ENCODE results near the gene HLA-DRB1. TPM values are rescaled to one million over a fixed set of nuclear protein-coding genes. Genes with fewer than 3 reads are reported as not detected.
"Not testable (repeated sequence)": the region's sequence is repeated elsewhere in the genome, so short reads cannot be mapped to it uniquely, and the experiment has no call there.

Gene HLA-DRB1
- total RNA-seq, 1 donor from 2014 or later, result not detected

GRCh38 chr6:32562940-32563339, 26.7 kb downstream of the HLA-DRB1 start:
- no peak for DNase-seq (ENCODE audit: low read depth, low spot score)

- DNase-seq (ENCODE audit: low read depth, low spot score), result no peak
Observed at GRCh38 chr6:32559747-32560146, 29.9 kb downstream of the HLA-DRB1 start.

GRCh38 chr6:32558426-32559057, 31.1 kb downstream of the HLA-DRB1 start:
- DNase-seq (ENCODE audit: low read depth, low spot score), result no peak

DNA sequence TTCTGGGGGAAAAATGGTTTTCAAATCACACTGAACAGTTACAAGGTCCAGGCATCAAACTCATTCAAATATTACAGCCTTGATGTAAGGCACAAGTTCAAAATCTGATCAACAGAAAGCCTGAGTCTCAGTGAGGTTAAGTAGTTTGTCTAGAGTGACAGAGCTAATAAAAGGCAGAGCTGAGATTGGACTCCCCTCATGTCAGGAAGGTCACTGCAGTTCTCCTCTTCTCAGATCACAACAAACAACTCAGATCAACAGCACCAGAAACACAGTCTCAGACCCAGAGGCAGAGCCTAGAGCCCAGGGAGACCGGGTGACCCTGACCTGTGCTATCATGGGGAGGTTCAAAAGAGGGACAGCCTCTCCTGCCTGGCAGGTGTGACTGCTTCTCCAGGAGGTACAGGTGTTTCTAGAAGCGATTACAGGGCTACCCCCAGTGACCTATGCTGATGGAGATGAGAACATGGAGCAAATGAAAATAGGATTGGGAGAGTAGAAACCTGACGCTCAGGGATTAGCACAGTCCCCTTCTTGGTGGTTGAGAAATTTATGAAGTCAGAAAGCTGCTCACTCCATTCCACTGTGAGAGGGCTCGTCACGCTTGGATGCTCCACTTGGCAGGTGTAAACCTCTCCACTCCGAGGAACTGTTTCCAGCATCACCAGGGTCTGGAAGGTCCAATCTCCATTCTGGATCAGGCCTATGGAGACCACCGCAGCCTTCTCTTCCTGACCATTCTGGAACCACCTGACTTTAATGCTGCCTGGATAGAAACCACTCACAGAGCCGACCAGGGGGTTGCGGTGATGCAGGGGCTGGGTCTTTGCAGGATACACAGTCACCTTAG, 35.3 kb downstream of the HLA-DRB1 start:
- no peak for DNase-seq (ENCODE audit: low read depth, low spot score)

DNA sequence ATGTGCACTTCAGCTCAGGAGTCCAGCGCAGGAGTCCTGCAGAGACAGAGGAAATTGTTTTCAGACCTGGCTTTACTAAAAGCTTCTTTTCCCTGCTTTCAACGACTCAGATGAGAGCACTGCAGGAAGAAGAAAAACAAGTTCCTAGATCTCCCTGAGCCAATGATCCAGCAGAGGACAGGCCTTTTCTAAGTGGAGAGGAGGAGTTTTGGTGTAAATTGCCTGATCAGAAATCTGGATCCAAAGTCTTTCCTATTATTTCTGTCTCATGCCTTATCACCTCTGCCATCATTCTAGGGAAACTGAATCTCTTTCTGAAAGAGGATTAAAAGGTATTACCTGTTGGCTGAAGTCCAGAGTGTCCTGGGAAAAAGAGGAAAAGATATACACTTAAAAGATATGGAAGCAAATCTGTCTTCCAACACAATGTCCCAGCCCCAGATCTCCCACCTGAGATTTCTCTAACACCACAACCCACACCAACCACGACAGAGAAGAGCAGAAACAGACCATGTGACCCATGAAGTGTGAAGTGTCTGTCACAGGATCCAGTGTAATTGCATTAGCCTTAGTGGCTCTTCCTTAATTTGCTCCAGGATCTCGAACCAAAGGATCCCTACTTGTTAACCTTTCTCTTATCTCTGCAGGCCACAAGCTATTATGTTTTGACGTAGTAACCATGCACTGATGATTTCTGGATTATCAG, 36.5 kb downstream of the HLA-DRB1 start:
- no peak for DNase-seq (ENCODE audit: low read depth, low spot score)

DNA sequence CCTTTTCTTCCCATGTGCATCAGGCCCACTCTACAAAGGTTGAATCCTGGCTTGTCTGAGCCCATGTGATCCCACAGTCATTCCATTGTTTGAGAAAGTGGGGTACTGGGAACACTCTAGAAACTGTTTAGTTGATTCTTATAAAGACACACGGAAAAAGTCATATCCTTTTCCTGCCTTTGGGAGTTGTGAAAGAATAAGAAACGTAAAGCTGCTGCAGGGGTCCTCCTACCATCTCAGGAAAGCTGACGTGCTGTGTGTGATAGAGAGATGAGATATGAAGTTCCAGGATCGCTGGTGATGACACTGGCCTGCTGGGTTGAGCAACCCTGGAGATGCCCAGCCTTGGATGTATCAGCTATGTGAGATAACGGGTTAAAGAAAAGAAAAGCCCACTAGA, 38.2 kb downstream of the HLA-DRB1 start:
- peak; percentile 10 for DNase-seq (ENCODE audit: low read depth, low spot score)

DNA sequence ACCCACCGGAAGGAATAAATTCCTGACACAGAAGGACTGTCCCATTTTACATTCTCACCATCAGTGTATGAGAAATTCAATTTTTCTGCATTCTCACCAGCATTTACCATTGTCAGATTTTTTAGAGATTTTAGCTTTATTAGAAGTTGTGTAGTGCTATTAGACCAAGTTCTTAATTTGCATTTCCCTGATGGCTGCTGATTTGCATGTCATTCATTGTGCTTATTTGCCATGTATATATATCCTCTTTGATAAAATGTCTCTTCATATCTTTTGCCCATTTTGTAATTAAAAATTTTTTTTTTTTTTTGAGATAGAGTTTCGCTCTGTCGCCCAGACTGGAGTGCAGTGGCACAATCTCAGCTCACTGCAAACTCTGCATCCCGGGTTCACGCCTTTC, 49.8 kb downstream of the HLA-DRB1 start:
- no peak for DNase-seq (ENCODE audit: low read depth, low spot score)

- not testable (repeated sequence) for DNase-seq (ENCODE audit: low read depth, low spot score)
Observed at GRCh38 chr6:32530431-32530793, 59.2 kb downstream of the HLA-DRB1 start.

- no peak for DNase-seq (ENCODE audit: low read depth, low spot score)
Observed at GRCh38 chr6:32529697-32530430, 59.8 kb downstream of the HLA-DRB1 start, which contains the start of gene HLA-DRB5. Gene HLA-DRB5, minus strand, starts transcription at chr6:32530287. Its CDS starts 63 bp downstream, at chr6:32530224.

Other genes with a start within 250 kb of the HLA-DRB1 start
- not detected in 2 replicates for gene TSBP1, start 217.9 kb downstream of the HLA-DRB1 start, total RNA-seq
- not detected in 2 replicates for gene BTNL2, start 182.7 kb downstream of the HLA-DRB1 start, total RNA-seq
- not detected in 2 replicates for gene HLA-DRA, start 150.0 kb downstream of the HLA-DRB1 start, total RNA-seq
- gene HLA-DRB5, start 59.6 kb downstream of the HLA-DRB1 start, total RNA-seq, result not detected in 2 replicates
- gene HLA-DQA1, start 47.6 kb upstream of the HLA-DRB1 start, total RNA-seq, result not detected in 2 replicates
- not detected in 2 replicates for gene HLA-DQB1, start 76.8 kb upstream of the HLA-DRB1 start, total RNA-seq
- not detected in 2 replicates for gene HLA-DQA2, start 151.5 kb upstream of the HLA-DRB1 start, total RNA-seq
- gene HLA-DQB2, start 173.7 kb upstream of the HLA-DRB1 start, total RNA-seq, result not detected in 2 replicates
- gene HLA-DOB, start 227.2 kb upstream of the HLA-DRB1 start, total RNA-seq, result 0.49 TPM in 1 of 2 replicates, not detected in the other
- gene TAP2, start 248.9 kb upstream of the HLA-DRB1 start, total RNA-seq, result 35.9 and 45.6 TPM in 2 replicates